Activated CD8-positive, alpha-beta T cell treated with anti-CD3 and anti-CD28 coated beads for 36 hours (primary cell): Measurements from ENCODE around the gene LRFN4. TPM values are rescaled to one million over a fixed set of nuclear protein-coding genes. Genes with fewer than 3 reads are reported as not detected.

ENCODE experiments used
- ATAC-seq: fragments of 200-7000 bp; cut with Tn5 transposase; one replicate; pipeline ENCODE4 v1.10.0; 2021; ENCODE audit warnings: mild to moderate bottlenecking, moderate library complexity
- CTCF ChIA-PET: fragments of 350-600 bp; sonication (Branson Sonifier 250); formaldehyde crosslinking; loops from one replicate; lab custom pipeline; 2021; ENCODE audit warnings: antibody characterized with exemption; lab: Charles Lee
- POLR2A ChIA-PET: fragments of 350-600 bp; sonication (Branson Sonifier 250); formaldehyde crosslinking; loops from one replicate; lab custom pipeline; 2021; ENCODE audit warnings: antibody characterized with exemption; lab: Charles Lee
- DNase-seq: peaks from one replicate; pipeline ENCODE4 v3.0.0-alpha.2; 2020
- H3K27ac Mint-ChIP-seq: one replicate; pipeline ENCODE4 v1.8.0; 2021; ENCODE audit warnings: mild to moderate bottlenecking, mixed read lengths
- H3K27me3 Mint-ChIP-seq: one replicate; pipeline ENCODE4 v1.8.0; 2021; ENCODE audit warnings: mixed read lengths
- H3K36me3 Mint-ChIP-seq: one replicate; pipeline ENCODE4 v1.8.0; 2021; ENCODE audit warnings: low read depth, mixed read lengths
- H3K4me1 Mint-ChIP-seq: one replicate; pipeline ENCODE4 v1.8.0; 2021; ENCODE audit warnings: low read depth, mixed read lengths
- H3K4me3 Mint-ChIP-seq: one replicate; pipeline ENCODE4 v1.8.0; 2021; ENCODE audit warnings: mild to moderate bottlenecking, moderate library complexity, mixed read lengths
- H3K9me3 Mint-ChIP-seq: one replicate; pipeline ENCODE4 v1.8.0; 2021; ENCODE audit warnings: mixed read lengths
- intact Hi-C: fragments of 100-400 bp; cut with micrococcal nuclease; formaldehyde crosslinking; loops from one replicate; pipeline ENCODE4 v1.10.0; 2022
- total RNA-seq, 2 experiments: library from RNA; stranded (reverse); gene quantifications; one replicate each; pipeline ENCODE4 v1.2.3, GENCODE V29; 2021
- TF ChIP-seq, protein P1 (sequence below): fragments of 200-600 bp; IDR thresholded peaks from one replicate; pipeline ENCODE4 v1.8.0; 2022; ENCODE audit warnings: antibody characterized with exemption, mild to moderate bottlenecking

Gene LRFN4
- total RNA-seq, 2 experiments from 2014 or later, result 36.0 to 39.2 TPM

DNA sequence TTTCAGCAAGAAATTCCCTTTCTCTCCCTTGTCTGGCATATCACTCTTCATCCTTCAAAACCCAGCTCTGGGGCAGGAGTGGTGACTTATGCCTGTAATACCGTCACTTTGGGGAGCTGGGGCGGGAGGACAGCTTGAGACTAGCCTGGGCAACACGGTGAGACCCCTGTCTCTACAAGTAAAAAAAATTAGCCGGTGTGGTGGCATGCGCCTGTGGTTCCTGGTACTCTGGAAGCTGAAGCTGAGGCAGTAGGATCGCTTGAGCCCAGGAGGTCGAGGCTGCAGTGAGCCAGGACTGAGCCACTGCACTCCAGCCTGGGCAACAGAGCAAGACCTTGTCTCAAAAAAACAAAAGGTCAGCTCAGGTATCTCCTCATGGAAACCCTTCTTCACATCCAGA, 15.0 kb upstream of the LRFN4 start:
- no peak for DNase-seq
- POLR2A ChIA-PET, result interaction anchor here (0.6 to 5.4 kb wide), 9 partner anchors 8 to 327 kb away, joined by 3 to 66 read pairs (median 4); no protein-coding TSS in a partner anchor
- Mint-ChIP-seq H3K4me1 (peaks cover 49% of the 10 kb centered on the region), H3K9me3 (no peaks in the 10 kb centered on the region), H3K36me3 (peaks cover 32% of the 10 kb centered on the region), H3K27ac (peak overlapping the region; percentile 93), H3K27me3 (no peaks in the 10 kb centered on the region), H3K4me3 (peak overlapping the region; percentile 93)
- CTCF ChIA-PET, result interaction anchor here (0.7 to 3.1 kb wide), 8 partner anchors 9 to 250 kb away, joined by 3 to 18 read pairs (median 4); partner anchors contain the start of gene RBM4B
- TF ChIP-seq, protein P1, sequence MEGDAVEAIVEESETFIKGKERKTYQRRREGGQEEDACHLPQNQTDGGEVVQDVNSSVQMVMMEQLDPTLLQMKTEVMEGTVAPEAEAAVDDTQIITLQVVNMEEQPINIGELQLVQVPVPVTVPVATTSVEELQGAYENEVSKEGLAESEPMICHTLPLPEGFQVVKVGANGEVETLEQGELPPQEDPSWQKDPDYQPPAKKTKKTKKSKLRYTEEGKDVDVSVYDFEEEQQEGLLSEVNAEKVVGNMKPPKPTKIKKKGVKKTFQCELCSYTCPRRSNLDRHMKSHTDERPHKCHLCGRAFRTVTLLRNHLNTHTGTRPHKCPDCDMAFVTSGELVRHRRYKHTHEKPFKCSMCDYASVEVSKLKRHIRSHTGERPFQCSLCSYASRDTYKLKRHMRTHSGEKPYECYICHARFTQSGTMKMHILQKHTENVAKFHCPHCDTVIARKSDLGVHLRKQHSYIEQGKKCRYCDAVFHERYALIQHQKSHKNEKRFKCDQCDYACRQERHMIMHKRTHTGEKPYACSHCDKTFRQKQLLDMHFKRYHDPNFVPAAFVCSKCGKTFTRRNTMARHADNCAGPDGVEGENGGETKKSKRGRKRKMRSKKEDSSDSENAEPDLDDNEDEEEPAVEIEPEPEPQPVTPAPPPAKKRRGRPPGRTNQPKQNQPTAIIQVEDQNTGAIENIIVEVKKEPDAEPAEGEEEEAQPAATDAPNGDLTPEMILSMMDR, result no peak
- ATAC-seq, result no peak
- intact Hi-C loops, result no loop called here

DNA sequence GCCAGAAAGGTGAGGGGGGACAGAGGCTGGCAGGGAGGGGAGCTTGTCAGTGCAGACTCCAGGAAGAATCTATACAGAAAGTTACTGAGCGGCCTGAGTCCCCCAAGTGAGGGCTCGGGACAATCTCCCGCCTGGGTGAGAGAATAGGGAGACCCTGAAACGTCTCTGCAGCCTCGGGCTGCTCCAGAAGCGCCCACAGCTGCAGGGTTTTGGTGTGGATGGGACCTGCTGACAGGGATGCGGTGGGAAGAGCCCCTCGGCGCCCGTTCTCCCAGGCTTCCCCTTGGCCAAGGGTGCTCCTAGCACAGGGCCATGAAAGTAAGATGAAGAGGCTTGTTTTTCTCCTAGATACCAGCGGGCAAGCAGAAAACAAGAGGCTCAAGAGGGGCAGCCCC, 14.4 kb upstream of the LRFN4 start:
- H3K27ac Mint-ChIP-seq, result peak overlapping the region; percentile 93
- peak overlapping the region; percentile 93 for H3K4me3 Mint-ChIP-seq
- H3K27me3 Mint-ChIP-seq, result no peaks in the 10 kb centered on the region
- H3K4me1 Mint-ChIP-seq, result peaks cover 49% of the 10 kb centered on the region
- H3K9me3 Mint-ChIP-seq, result no peaks in the 10 kb centered on the region
- POLR2A ChIA-PET, result interaction anchor here (0.6 to 5.4 kb wide), 12 partner anchors 9 to 328 kb away, joined by 3 to 66 read pairs (median 4); no protein-coding TSS in a partner anchor
- CTCF ChIA-PET, result interaction anchor here (0.6 to 3.1 kb wide), 8 partner anchors 8 to 251 kb away, joined by 3 to 18 read pairs (median 4); partner anchors contain the start of gene RBM4B
- intact Hi-C loops, result no loop called here
- ATAC-seq (no peak), DNase-seq (no peak)
- H3K36me3 Mint-ChIP-seq, result peaks cover 32% of the 10 kb centered on the region
- TF ChIP-seq, protein P1, result no peak

DNA sequence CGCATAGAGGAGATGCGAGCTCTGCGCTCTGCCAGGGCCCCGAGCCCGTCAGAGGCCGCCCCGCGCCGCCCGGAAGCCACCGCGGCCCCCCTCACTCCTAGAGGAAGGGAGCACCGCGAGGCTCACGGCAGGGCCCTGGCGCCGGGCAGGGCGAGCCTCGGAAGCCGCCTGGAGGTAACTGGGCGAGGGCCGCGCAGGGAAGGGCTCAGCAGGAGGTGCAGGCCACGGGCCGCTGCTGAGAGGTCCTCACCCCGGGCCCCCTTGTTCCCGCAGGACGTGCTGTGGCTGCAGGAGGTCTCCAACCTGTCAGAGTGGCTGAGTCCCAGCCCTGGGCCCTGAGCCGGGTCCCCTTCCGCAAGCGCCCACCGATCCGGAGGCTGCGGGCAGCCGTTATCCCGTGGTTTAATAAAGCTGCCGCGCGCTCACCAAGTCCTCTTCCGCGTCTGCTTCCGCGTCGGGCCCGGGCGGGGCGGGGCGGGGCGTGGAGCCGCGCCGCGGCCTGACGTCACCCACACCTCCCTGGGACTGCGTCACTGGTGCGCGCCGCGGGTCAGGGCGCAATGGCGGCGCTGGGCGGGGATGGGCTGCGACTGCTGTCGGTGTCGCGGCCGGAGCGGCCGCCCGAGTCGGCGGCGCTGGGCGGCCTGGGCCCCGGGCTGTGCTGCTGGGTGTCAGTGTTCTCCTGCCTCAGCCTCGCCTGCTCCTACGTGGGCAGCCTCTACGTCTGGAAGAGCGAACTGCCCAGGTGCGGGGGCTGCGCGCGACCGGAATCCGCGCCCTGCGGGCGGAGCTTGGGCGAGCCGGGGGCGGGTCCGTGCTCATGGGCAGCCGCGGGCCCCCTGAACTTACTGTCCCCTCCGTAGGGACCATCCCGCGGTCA, 13.7 kb upstream of the LRFN4 start, which contains the start of gene RCE1:
Gene RCE1, plus strand, starts transcription at position 546 of the 880 bp plus-strand sequence. Its CDS starts 15 bp downstream, at position 561.
- TF ChIP-seq, protein P1, result no peak
- CTCF ChIA-PET, result interaction anchor here (0.6 to 3.1 kb wide), 9 partner anchors 9 to 251 kb away, joined by 3 to 18 read pairs (median 4); partner anchors contain the start of gene RBM4B
- H3K4me1 Mint-ChIP-seq, result peaks cover 49% of the 10 kb centered on the region
- no peaks in the 10 kb centered on the region for H3K9me3 Mint-ChIP-seq
- POLR2A ChIA-PET, result interaction anchor here (0.7 to 5.4 kb wide), 16 partner anchors 8 to 248 kb away, joined by 3 to 66 read pairs (median 4); partner anchors contain the start of genes RBM14 and RBM4B
- intact Hi-C loops, result no loop called here
- ATAC-seq (peak; percentile 93), DNase-seq (peak; percentile 91)
- H3K4me3 Mint-ChIP-seq, result peak within 1 kb of the TSS; percentile 93
- H3K36me3 Mint-ChIP-seq, result peaks cover 32% of the 10 kb centered on the region
- H3K27me3 Mint-ChIP-seq, result no peaks in the 10 kb centered on the region
- peak within 1 kb of the TSS; percentile 93 for H3K27ac Mint-ChIP-seq

- TF ChIP-seq, protein P1, result no peak
- CTCF ChIA-PET, result interaction anchor here (0.7 to 3.1 kb wide), 5 partner anchors 8 to 178 kb away, joined by 3 to 18 read pairs (median 3); partner anchors contain the start of gene RBM4B
- H3K27me3 Mint-ChIP-seq, result no peaks in the 10 kb centered on the region
- H3K4me1 Mint-ChIP-seq, result peaks cover 48% of the 10 kb centered on the region
- no peak for DNase-seq
- peak overlapping the region; percentile 93 for H3K4me3 Mint-ChIP-seq
- H3K27ac Mint-ChIP-seq, result peak overlapping the region; percentile 92
- peaks cover 31% of the 10 kb centered on the region for H3K36me3 Mint-ChIP-seq
- no peaks in the 10 kb centered on the region for H3K9me3 Mint-ChIP-seq
- intact Hi-C loops, result no loop called here
- POLR2A ChIA-PET, result interaction anchor here (0.6 to 5.4 kb wide), 15 partner anchors 8 to 248 kb away, joined by 3 to 66 read pairs (median 3); partner anchors contain the start of genes RBM14 and RBM4B
- ATAC-seq, result no peak
Observed at GRCh38 chr11:66843776-66844495, 12.9 kb upstream of the LRFN4 start.
